NK-92 (cell line): Measurements from ENCODE around the gene LAMB4.

Source experiments
- DNase-seq: peaks from one replicate; lab custom pipeline; 2025; ENCODE audit not compliant: unreplicated experiment; lab: John Stamatoyannopoulos, UW

LAMB4 gene

DNA sequence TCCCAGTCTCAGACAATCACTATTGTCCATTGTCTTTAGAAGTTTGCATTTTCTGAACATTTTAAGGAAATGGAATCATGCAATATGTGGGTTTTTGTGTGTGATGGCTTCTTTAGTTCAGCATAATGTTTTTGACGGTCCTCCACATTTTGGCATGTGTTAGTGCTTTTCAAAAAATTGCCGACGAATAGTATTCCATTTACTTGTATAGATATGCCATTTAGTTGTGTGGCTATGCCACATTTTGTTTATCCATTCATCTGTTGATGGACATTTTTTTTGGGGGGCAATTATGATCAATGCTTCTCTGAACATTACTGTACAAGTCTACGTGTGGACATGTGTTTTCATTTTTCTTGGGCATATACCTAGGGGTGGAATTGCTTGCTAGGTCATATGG is 12.0 kb upstream of the LAMB4 start:
- DNase-seq, result no peak

- DNase-seq, result no peak
Observed at GRCh38 chr7:108140671-108141070, 10.5 kb upstream of the LAMB4 start.

GRCh38 chr7:108138911-108139310 is 8.8 kb upstream of the LAMB4 start:
- DNase-seq, result no peak

GRCh38 chr7:108137993-108138392 is 7.8 kb upstream of the LAMB4 start:
- DNase-seq, result no peak

DNA sequence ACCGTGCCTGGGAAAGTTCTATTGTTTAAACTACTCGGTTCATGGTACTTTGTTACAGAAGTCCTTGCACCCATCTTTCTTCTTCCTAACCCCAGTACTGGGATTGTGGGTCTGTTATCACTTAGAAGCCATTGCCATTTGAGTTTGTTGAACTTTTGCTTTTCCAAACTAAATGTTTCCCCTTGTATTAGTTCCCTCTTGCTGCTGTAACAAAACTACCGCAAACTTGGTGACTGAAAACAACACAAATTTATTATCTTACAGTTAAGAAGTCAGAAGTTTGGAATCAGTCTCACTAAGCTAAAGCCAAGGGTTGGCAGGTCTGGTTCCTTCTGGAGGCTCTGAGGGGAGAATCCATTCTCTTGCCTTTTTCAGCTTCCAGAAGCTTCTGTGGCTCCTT is 6.9 kb upstream of the LAMB4 start:
- DNase-seq, result no peak

- DNase-seq, result no peak
Observed at GRCh38 chr7:108136191-108136688, 6.1 kb upstream of the LAMB4 start.

GRCh38 chr7:108135446-108136190 is 5.5 kb upstream of the LAMB4 start:
- DNase-seq, result no peak

DNA sequence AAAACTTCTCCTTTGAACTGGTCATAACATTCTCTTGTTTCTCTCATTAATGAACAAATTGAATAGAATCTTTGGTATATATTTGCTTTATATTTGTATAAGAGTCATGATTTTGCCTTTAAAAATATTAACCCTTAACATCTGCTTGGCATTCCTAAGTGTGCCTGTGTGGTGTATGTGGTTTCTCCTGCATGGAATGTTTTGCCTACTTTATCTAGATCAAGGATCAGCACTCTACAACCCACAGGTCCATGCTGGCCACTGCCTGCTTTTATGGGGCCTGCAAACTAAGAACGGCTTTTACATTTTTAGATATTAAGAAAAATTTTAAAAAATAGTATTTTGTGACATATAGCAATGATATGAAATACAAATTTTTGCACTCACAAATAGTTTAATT is 4.3 kb upstream of the LAMB4 start:
- DNase-seq, result no peak

- DNase-seq, result no peak
Observed at GRCh38 chr7:108132551-108133265, 2.5 kb upstream of the LAMB4 start.

DNA sequence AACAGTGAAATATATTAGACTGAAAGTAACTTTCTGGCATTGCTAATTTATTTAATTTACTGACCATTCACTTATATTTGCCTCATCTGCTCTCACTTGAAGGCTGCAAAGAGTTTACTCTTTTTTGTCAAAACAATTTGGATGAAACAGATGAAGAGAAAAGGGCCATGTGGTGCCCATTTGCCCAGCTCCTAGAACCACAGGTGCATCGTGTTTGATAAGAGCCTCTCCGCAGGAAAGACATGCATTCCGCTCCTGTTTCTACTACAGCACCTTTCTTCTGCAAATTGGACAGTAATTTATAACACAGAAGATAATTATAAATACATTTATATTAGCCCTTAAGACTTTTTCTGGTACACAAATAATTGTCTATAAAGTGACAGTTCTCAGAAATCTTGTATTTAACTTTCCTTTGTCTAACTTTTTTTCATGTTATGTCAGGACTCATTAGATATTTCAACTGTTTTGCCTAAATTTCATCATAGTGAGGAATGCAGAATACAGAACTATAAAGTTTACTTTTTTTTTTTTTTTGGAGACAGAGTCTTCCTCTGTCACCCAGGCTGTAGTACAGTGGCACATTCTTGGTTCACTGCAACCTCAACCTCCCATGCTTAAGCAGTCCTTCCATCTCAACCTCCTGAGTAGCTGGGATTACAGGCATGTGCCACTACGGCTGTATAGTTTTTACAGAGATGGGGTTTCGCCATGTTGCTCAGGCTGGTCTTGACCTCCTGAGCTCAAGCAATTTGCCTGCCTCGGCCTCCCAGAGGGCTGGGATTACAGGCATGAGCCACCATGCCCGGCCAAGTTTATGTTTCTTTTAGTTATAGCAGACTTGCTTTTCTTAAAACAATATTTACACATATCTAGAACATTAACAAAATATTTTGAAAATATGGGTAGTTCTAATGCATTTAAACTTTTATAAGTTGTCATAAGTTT is 869 bp downstream of the LAMB4 start:
- no peak for DNase-seq

DNA sequence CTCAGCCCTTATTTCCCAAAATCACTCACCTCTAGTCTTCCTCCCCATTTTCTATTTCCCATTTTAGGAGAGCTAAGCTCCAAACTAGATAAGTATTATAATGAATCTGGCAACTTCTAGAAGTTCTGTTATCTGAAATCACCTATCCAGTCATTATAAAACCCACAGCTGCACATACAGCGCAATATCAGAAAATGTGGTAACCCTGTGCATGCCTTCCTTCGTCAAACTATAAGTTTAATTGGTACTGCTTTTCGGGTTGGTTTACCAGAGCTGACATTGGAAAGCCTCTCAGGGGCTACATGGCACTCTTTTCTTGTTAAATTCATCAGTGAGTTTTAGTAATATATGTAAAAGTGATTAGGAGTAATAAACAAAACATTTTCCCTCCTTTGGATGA is 1.6 kb downstream of the LAMB4 start:
- DNase-seq, result no peak

GRCh38 chr7:108127461-108127860 is 2.7 kb downstream of the LAMB4 start:
- no peak for DNase-seq

DNA sequence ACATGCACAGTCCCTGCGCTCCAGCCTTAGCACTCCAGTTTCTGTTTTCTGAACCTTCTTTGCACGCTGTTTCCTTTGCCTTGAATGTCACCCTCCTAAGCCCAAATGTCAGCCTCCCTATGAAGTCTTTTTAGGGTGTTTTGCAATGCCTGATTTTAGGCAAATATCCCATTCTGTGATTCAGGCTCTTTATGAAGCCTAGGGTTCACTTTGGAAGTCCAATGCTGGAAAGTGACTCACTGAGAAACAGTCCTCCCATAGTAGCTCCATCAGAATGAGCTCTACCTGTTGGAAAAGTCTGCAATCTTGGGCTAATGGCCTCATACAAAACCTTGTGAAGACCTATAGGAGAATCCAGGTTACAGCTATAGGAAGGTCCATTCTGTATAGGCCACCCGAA is 5.3 kb downstream of the LAMB4 start:
- no peak for DNase-seq

GRCh38 chr7:108122181-108122580 is 8.0 kb downstream of the LAMB4 start:
- DNase-seq, result no peak

DNA sequence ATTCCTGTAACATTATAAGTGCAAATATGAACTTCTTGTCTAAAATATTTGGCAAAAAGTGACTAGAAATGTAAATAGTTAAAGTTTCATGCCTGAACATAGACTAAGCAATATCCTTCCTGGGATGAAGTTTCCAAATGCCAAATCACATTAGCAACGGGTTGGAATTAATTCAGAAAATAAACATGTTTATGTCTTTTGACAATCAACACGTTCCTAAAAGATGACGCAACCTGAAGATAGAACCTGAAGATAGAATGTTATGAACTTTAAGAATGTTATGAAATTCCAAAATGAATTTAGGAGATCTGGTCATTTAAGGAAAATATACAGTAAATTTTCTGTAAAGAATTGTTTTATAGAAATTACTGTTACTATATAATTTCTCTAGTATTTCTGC is 9.2 kb downstream of the LAMB4 start:
- no peak for DNase-seq

GRCh38 chr7:108120196-108120595 is 10.0 kb downstream of the LAMB4 start:
- DNase-seq, result no peak

GRCh38 chr7:108118959-108119358 is 11.2 kb downstream of the LAMB4 start:
- DNase-seq, result no peak

DNA sequence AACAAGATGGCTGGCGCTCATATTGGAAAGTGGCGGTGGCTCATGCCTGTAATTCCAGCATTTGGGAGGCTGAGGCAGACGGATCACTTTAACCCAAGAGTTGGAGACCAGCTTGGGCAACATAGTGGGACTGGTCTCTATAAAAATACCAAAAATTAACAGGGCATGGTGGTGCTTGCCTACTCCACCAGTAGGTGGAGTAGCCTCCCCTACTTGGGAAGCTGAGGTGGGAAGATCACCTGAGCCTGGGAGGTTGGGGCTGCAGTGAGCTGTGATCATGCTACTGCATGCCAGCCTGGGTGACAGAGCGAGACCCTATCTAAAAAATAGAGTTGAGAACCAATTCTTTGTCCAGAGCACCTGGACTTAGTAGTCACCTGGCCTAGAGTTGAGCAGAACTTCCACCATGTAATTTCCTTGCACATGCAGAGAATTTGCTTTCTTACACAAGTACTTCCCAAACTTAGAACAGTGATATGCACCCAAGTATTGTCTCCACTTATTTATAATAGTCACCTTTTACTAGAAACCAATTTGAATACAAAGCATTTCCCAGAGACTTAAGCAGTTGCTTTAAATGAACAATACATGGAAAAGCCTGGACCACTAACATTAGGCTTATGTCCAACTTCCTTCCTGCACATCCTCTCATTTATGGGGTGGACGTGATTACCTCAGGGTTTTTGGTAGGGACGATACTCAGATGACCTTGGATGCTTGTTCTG is 15.9 kb downstream of the LAMB4 start:
- no peak for DNase-seq

DNA sequence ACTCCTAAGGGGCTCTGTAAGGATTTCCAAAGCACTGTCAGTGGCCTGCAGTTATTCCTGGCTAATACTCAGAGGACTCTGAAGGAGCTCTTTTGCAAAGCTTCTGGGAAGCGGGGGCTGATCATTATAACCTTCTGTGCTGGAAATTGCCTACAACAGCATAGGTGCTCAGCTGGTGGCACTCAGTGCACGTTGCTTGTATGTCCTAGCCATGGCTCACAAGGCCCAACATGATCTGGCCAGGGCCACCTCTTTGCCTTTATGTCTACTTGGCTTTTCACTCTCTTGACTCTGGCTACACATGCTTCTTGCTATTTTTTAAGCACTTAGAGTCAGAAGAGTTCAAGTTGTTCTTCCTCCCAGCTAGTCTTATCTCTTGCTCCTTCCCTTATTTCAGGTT is 17.5 kb downstream of the LAMB4 start:
- DNase-seq, result no peak

- DNase-seq, result no peak
Observed at GRCh38 chr7:108109221-108109908, 20.8 kb downstream of the LAMB4 start.
